ENCODE measurements around the gene MGST3. TPM values are rescaled to one million over a fixed set of nuclear protein-coding genes. Genes with fewer than 3 reads are reported as not detected.

MGST3 gene
- total RNA-seq, 1 donor from 2014 or later: 128 TPM

DNA sequence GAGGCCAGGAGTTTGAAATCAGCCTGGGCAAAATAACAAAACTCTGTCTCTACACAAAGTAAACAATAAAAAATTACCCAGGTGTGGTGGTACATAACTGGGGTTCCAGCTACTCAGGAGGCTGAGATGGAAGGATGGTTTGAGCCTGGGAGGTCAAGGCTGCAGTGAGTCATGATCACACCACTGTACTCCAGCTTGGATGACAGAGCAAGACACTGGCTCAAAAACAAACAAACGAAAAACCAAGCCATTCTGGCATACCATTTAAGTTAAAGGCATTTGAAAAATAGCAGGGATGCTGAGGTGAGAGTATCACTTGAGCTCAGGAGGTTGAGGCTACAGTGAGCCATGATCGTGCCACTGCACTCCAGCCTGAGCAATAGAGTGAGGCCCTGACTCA, 72.6 kb downstream of the MGST3 start:
- no peaks in the 10 kb centered on the region for H3K9me3 Mint-ChIP-seq (ENCODE audit: low read depth)
- no peak overlapping the region for H3K4me3 Mint-ChIP-seq (ENCODE audit: low read depth)
- no peak overlapping the region for H3K27ac Mint-ChIP-seq
- H3K27me3 Mint-ChIP-seq: peaks cover 20% of the 10 kb centered on the region
- H3K36me3 Mint-ChIP-seq (ENCODE audit: insufficient read depth): no peaks in the 10 kb centered on the region
- TF ChIP-seq, protein P1, sequence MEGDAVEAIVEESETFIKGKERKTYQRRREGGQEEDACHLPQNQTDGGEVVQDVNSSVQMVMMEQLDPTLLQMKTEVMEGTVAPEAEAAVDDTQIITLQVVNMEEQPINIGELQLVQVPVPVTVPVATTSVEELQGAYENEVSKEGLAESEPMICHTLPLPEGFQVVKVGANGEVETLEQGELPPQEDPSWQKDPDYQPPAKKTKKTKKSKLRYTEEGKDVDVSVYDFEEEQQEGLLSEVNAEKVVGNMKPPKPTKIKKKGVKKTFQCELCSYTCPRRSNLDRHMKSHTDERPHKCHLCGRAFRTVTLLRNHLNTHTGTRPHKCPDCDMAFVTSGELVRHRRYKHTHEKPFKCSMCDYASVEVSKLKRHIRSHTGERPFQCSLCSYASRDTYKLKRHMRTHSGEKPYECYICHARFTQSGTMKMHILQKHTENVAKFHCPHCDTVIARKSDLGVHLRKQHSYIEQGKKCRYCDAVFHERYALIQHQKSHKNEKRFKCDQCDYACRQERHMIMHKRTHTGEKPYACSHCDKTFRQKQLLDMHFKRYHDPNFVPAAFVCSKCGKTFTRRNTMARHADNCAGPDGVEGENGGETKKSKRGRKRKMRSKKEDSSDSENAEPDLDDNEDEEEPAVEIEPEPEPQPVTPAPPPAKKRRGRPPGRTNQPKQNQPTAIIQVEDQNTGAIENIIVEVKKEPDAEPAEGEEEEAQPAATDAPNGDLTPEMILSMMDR (IDR thresholded peaks at IDR 0.05; ENCODE audit: unreplicated experiment): no peak
- peaks cover 2% of the 10 kb centered on the region for H3K4me1 Mint-ChIP-seq (ENCODE audit: low read depth)
- DNase-seq (ENCODE audit: low spot score, unreplicated experiment): no peak

Other genes with a start within 250 kb of the MGST3 start
- 2.2 and 3.0 TPM in 2 replicates for gene RXRG, start 186.1 kb upstream of the MGST3 start, total RNA-seq
- not detected in 2 replicates for gene LRRC52, start 87.2 kb upstream of the MGST3 start, total RNA-seq
- gene ALDH9A1, start 67.3 kb downstream of the MGST3 start, total RNA-seq: 37.3 and 39.0 TPM in 2 replicates
- gene TMCO1, start 137.6 kb downstream of the MGST3 start, total RNA-seq: 99.4 and 102 TPM in 2 replicates
- 29.7 and 30.6 TPM in 2 replicates for gene UCK2, start 196.4 kb downstream of the MGST3 start, total RNA-seq

Data from progenitor cell of endocrine pancreas (in vitro differentiated cells).